Left kidney (tissue), 2 donors: ENCODE data around the gene NLGN1. TPM values are rescaled to one million over a fixed set of nuclear protein-coding genes. Genes with fewer than 3 reads are reported as not detected.

ENCODE experiments used
- DNase-seq: peaks from one replicate; pipeline ENCODE4 v3.0.0-alpha.2; 2013
- polyA plus RNA-seq: library from polyadenylated mRNA; unstranded; fragments of 120-200 nt; gene quantifications from one replicate; pipeline ENCODE4 v1.2.1, GENCODE V29; 2013; ENCODE audit not compliant: insufficient read length

Gene NLGN1
- polyA plus RNA-seq, 1 donor, result 2.9 TPM

DNA sequence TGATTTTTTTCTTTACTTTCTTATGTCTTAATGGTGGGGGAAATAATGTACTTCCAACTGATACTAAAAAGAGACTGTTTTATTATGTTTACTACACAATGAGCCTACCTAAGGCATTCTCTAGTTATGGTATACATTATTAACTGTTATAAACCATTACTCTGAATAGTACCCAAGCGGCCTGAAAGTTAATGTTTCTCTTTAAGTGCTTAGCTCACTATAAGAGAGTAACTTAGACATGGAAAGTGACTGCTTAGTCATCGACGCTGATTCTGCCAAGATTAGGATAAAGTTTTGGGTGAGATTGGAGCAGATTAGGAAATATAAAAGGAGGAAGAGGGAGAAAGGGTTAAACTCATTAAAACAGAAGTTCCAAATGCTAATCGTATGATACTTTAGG is 365.0 kb downstream of the NLGN1 start:
- DNase-seq, result no peak

DNA sequence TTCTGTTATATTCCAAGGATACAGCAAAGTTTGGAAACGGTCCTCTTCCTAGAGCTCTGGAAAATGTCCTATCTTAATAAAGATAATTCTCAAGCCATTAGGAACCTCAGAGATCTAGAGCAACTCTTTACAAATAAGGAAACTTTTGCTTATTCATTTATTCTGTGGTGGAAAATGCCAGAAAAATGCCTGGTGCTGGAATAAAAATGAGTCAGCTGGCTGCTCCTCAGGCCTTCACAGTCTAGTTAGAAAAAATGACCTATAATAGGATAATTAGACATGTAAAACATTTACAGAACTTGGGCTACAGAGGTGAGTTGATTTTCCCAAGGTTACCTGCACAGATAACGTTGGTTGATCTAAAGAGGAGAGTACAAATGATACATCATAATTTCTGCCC is 372.5 kb downstream of the NLGN1 start:
- DNase-seq, result no peak

DNA sequence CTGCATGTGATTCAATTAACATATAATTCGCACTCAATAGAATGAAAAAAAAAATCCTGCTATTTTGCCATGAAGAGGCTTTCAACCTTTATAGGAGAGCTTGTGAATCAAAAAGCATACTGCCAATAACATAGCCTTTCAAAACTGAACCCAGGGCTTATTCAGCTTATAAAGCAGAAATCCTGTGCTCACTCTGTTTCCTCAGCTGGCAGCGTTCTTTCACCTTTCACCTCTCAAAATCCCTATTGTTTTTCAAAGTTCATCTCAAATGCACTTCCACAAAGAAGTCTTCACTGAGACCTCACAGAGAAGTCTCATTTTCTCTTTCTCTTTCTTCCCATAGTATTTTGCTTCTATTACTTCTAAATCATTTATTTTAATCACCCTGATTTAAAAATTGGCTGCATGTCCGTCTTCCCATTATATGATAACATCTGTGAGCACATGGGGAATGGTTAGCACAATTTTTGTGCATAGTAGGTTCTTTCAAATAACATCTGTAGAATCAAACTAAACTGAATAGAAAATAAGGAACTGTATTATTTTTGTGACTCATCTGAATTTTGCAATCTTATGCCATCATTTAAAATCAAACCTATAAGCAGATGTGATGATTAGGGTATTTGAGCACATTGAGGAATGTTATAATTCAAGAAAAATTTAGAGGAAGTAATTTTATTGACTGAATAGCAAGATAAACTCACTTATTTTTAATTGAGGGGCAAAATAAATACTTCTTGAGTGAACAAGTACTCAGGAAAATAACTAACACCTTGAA is 373.4 kb downstream of the NLGN1 start:
- no peak for DNase-seq

DNA sequence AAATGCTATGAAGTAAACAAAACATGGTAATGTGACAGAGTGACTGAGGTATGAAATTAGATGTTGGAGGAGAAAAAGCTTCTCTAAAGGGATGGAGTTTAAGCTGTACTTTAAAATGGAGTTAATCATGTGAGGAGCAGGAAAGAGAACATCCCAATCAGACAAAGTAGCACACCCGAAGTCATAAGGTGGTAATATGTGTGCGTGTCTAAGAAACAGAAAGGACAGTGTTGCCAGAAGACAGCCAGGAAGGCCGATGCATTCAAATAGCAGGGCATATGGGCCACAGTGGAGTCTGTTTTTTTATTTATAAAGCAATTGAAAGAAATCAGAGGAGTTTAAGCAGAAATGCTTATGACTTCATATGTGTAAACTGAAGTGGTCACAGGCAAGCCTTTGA is 376.3 kb downstream of the NLGN1 start:
- no peak for DNase-seq

- DNase-seq, result no peak
Observed at GRCh38 chr3:173774294-173774693, 376.8 kb downstream of the NLGN1 start.

DNA sequence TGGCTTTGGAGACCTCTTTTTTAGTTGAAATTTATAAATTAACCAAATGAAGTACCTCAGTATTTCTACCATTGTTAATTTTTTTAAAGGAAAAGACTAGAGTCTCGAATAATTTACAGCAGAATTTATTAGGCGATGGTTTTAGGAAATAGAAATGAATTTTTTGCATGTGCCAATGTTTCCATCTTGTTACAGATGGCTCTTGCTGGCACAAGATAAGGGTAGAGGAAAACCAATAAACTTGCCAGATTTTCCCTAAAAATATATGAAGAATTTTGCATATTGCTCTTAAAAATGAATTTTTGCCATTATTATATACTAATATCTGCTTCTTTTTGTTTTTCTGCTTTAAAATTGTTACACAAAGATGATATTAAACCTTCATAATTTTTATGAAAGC is 380.7 kb downstream of the NLGN1 start:
- DNase-seq, result no peak

GRCh38 chr3:173780067-173780466 is 382.5 kb downstream of the NLGN1 start:
- no peak for DNase-seq

GRCh38 chr3:173785004-173785403 is 387.5 kb downstream of the NLGN1 start:
- no peak for DNase-seq

DNA sequence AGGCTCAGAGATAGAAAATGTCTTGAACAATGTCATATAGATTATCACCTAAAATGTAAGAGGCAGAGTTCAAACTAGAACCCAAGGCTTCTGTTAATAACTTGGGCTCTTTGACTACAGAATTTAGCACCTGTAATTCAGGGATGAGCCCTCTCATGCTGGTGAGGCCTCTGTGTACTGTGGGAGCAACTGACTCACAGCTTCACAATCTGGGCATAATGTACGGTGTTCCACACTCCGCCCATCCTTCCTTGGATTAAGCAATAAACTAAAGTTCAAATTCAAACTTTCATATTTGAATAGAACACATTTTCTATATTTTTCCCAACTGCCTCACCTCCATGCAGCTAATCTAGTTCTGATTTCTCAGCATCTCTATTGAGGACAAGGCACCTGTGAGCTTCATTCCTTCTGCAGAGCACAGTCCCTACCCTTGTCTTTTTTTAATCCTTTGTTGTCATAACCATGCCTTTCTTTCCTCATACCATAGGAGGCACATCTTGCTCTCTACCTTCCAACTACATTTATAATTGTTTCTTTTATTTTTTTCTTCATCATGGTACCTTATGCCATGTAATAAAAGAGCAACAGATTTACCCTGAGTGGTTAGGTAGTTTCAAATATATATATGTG is 392.1 kb downstream of the NLGN1 start:
- DNase-seq, result no peak

GRCh38 chr3:173793963-173794362 is 396.4 kb downstream of the NLGN1 start:
- no peak for DNase-seq

- DNase-seq, result no peak
Observed at GRCh38 chr3:173796405-173796804, 398.9 kb downstream of the NLGN1 start.

DNA sequence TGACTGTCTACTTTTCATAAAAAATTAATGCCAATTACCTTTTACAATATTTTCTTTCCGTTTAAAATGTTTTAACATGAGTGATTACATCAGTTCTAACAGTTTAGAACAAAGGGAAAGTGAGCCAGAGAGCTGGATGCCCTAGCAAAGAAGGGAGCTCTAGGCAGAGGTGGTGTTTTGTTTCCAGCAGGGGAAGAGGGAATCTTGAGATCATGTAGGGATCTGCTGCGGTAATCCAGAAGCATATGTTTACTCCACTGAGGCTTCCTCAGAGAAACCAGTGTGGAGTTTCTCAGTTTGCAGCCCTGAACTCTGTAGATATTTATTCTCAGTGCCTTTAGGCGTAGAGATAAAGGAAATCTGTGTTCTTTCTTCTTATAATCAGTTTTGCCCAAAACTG is 399.3 kb downstream of the NLGN1 start:
- DNase-seq, result no peak

DNA sequence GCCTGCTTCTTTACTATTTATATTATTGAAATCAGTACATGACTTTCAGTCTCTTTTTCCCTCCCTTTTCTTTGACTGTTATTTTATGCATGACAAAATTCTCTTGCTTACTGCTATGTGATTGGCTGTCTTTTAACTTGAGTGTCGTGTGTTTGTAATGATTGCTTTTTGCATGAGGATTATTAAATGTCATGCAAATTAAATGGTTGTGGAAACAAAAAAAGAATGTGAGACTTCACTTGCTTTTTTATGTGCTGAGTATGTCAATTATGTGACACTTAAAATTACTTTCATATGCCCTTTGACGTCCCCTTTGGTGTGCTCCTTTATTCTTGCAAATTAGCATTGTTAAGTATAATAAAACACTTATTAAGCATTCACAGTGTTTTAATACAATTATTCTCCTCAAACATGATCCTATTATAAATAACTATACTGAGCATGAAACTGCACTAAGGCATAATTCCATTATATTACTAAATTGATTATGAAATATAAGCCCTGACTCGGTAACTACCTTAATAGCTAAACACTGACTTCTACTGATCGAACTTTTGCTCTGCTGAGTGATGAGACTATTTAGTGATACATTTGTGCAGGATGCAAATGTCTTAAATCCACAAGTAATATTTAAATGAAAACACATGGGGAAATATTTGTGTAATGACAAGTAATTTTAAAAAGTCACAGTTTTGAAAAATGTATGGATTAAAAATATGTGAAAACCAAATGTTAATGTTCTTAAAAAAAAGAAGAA is 401.7 kb downstream of the NLGN1 start:
- DNase-seq, result no peak

DNA sequence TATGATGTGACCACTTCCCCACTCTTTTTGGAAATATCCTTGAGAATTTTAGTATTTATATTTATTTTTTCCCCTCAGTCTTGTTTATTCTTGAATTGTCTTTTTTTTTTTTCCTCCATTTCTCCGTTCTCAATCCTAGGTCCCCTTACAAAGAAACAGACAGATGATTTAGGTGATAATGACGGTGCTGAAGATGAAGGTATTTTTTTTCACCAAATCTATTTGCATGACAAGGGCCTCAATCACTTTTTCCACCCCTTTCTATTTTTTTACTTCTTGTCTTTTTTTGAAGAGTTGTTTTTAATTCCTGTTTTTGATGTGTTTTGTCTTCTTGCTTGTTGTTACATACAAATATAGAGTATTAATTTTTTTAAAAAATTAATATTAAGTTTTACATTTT is 402.6 kb downstream of the NLGN1 start:
- no peak for DNase-seq

- no peak for DNase-seq
Observed at GRCh38 chr3:173814809-173815208, 417.3 kb downstream of the NLGN1 start.

DNA sequence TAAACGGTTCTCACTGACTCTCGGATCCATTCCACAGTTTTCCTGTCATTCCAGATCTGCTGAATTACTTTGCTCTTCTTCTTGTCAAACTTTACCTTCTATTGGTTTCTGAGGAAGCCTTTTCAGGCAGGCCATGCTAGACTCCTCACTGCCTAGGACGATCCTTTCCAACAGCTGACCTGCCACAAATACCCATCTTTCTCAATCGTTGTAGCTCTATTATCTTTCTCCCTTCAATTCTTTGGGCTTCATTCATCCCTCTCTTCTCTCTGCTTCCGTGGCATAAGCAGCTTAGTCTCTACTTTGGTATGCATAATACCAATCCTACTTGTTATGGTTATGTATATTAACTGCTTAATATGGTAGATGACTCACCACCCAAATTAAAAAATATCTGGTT is 421.8 kb downstream of the NLGN1 start:
- no peak for DNase-seq

GRCh38 chr3:173823911-173824460 is 426.4 kb downstream of the NLGN1 start:
- no peak for DNase-seq

GRCh38 chr3:173825730-173826129 is 428.2 kb downstream of the NLGN1 start:
- DNase-seq, result no peak

- no peak for DNase-seq
Observed at GRCh38 chr3:173826416-173826815, 428.9 kb downstream of the NLGN1 start.

DNA sequence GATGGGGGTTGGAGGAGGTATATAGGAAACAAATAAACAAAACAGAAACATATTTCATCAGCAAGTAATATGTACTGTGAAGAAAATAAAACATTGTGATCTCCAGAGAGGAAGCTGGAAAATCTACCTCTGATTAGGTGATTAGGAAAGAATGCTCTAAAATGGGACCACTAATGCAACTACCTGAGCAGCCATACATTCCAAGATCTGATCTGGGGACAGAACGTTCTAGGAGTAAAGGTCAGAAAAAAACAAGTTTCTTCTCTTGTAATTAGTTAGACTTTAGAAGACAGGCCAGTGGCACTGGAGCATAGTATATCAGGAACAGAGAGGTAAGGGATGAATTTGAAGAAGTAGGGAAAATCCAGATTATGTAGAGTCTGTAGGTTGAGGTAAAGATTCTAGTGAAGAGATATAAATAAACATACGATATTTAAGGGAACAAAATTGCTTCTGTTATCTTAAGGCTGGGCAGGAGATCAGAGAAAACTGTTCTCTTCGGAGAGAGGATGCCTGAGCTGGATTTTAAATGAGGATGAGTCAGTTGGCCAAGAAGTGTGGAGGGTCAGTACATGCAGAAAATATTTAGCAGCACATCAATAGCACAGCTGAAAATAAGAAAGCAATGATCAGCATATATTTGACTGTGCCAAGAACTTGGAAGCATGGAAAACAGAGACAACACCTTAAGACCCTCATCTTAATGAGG is 429.5 kb downstream of the NLGN1 start:
- DNase-seq, result no peak

- DNase-seq, result no peak
Observed at GRCh38 chr3:173838644-173839043, 441.1 kb downstream of the NLGN1 start.

DNA sequence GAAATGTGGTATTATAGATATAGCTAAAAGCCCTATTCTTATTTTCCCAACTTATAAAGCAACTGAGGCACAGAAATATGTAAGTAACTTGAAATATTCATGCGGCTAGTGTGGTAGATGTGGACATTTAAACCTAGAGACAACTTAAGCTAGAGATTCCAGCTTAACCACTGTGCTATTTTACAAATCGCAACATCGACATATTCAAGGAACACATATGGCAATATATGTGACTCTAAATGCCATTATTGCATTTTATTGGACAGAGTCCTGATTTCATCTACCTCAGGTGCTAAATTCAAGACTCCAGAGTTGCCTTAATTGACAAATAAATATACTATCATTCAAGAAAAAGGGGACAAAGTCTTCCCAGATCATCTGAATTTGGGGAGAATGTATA is 442.3 kb downstream of the NLGN1 start:
- no peak for DNase-seq
